DMS 273 (cell line): ENCODE measurements around the gene LAMB3.
A peak's percentile ranks its signal among the peaks of the same experiment; 100 is the strongest.

ENCODE experiments used
- DNase-seq: peaks from one replicate; lab custom pipeline; 2025; ENCODE audit not compliant: unreplicated experiment; lab: John Stamatoyannopoulos, UW

LAMB3 gene

DNA sequence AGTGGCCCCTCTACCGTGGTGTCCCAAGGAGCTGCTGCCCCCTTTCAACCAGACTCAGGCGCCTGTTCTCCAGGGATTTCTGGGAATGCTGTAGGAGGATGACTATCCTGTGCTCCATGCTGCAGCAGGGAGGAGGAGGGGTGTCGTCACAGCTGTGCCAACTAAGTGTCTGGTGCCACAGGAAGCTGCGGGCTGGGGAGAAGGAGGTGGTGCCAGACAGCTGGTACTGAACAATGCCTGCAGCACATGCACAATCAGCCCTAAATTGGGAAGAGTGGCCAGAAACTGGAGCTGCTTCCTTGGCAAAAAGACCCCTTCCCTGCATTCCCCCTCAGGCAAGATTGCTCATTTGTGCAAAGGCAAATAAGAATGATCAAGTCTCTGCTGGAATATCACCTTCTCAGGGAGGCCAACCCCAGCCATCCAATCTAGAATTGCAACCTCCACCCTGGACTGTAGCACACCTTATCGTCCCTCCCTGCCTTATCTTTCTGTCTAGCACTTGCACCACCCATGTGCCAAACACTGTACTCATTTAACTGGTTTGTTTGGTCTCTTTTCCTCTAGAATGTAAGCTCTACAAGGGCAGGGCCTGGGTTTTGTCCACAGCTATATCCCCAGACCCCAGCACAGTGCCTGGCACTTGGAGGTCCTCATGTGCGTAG, 33.3 kb downstream of the LAMB3 start:
- no peak for DNase-seq

DNA sequence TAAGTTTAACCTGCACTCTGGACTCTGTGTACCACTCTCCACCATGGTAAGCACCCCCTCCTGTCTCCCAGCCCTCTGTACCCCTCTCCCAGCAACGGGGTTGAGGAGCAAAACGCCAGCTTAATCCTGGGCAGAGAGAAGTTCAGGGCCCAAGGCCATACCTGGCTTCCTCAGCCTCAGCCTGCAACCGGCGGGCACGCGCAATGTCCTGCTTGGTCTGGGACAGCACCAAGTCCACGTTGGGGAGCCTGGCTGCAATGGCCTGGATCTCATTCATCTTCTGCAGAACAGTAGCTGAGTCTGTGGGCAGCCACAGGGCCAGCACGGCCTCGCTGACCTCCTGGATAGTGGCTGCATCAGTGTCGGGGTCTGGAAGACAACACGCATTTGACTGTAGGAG, 33.9 kb downstream of the LAMB3 start:
- DNase-seq, result no peak

DNA sequence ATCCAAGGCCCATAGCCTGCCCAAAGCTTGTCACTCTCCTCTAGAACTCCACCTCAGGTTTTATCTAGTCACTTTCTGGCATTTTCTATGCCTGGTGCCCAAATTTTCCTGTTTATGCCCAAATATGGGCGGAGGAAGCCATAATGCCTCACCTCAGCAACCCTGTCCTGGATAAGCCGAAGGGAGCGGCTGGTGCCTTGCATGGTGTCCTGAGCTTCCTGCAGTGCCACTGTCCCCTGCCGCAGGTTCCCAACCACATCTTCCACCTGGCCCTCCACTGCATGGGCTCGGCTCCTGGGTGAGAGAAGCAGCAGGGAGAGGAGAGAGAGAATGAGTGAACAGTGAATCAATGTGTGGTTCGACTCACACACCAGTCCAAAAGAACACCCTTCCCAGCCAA, 34.5 kb downstream of the LAMB3 start:
- DNase-seq, result no peak

DNA sequence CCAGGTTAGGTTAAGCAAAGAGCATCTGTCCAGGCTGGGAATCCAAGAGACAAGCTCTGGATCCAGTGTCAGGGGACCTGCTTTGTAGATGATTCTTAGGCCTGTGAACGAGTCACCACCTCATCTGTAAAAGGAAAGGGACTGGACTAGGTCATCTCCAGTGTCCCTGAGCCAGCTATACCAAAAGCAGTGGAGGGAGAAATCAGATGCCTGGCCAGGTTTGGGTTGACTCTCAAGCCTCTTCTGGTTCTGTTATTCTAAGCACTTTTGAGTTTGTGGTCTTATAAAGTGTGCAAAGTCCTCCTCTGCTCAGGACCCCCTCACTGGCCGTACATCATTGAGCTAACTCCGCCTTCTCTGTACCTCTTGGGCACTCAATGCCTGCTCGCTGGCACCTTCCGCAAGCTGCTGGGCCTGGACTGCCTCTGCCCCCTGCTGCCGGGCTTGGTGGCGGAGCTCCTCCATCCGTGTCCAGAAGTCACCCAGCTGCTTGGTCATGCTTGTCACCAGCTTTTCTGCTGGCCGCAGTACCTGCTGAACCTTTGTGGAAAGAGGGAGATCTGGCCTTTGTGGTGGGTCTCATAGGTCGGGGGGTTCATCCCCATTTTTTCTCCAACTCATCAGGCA, 35.1 kb downstream of the LAMB3 start:
- DNase-seq, result no peak

DNA sequence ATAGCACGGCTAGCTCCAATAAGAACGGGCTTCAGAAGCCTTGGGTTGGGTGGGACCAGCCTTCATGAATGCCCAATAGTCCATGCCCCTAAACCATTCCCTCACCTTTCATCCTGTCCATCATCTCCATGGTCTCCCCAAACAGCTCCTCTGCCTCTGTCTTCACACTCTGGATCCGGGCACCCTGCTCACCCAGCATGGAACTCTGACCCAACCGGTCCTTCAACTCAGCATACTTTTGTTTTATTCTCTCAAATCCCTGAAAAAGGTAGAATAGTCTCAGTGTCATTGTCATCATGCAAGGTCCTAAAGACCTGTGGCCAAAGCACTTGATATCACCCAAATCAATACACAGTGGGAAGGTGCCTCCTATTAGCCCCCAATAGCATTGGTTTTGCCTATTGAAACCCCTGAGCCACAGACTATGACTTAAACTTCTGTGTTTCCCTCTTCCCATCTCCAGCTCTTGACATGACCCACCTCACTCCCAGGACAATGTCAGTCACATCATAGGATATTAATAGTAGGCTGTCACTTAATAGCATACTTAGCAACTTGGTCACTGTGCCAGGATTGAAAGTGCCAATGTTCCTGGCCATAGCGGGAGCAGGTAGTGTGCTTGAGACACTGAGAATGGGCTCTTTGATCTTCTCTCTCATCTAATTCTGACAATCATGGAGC, 35.7 kb downstream of the LAMB3 start:
- DNase-seq, result no peak

DNA sequence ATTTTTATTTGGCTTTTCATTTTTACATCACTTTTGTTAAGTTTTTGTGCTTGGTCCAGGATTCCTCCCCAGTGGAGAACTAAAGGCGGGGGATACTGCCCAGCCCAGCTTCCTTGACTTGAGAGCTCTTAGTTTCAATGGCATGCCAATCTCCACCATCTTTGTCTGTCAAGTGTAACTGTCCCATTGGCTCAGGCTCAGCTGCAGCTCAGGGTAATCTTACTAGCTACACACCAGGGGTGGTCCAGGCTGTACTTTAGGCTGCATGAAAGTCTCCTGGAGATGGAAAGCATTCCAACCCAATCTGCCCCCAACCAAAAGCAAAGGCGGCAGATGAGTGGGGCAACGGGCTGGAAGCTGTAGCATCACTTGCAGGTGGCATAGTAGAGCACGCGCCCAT, 37.3 kb downstream of the LAMB3 start:
- no peak for DNase-seq

DNA sequence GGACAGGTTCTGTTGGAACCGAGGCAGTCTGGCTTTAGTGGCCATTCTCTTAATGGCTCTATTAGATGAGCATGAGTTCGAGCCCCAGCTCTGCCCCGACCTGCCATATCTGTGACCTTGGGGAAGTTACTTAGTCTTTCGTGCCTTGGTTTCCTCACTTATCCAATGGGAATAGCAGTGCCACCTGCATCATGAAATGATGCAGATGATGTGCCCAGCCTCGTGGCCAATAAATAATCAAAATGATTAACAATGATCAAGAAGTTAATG, 38.1 kb downstream of the LAMB3 start:
- no peak for DNase-seq

DNA sequence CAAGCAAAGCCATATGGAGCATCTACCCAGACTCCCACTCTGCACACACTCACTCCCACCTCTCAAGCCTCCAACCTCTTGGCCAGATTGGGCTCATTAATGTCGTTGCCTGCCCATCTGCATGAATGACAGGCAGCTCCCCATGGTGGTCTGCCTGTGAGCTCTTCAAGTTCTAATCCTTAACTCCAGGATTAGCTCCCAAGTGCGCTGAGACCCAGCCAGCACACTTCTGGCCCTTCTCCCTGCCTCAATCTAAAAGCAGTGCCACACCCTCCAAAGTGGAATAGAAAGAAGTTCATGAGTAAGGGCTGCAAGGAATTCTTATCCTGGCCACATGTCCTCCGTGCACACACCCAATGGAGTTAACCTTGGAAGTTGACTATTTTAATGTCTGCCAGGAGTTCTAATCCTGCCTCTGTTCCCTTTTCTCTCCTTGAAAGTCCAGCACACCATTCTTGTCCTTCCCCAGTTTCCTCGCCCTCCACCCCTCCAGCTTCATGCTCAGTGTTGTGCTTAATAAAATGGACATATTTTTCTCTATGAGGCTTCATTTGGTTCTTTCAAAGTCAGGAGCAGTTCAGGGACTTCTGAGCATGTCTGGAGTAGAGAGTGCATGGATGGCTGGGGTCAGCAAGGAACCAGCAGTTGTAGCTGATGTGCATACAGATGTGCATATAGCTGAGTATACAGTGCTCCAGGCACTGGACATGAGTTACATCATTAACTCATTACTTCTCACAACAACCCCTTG, 38.6 kb downstream of the LAMB3 start:
- peak; percentile 13 for DNase-seq

DNA sequence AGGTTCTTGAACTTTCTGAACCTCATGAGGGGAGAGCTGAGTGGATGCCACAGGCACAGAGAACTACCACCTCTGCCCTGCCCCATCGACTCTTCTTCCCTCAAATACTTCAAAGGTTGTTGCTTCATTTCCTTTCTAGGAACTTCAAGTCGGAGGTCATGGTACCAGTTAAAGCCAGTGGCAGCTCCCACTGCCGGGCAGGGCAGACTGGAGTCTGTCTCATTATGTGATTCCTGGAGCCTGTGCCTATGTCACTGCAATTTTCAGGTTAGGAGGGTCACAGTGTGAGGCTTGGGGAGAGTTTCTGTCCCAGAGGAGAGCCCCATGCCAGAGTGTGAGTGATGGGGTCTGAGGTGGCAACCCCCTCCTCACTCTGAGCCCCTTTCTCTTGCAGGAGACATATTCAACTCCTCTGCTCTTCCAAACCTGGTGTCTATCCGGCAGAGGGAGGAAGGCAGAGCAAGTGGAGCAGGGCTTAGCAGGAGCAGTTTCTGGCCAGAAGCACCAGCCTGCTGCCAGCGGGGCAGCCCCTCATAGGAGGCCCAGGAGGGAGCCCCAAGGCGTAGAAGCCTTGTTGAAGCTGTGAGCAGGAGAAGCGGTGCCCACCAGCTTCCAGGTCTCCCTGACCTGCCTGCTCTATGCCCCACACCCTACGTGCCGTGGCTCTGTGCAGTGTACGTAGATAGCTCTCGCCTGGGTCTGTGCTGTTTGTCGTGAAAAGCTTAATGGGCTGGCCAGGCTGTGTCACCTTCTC, 39.4 kb downstream of the LAMB3 start:
- no peak for DNase-seq

DNA sequence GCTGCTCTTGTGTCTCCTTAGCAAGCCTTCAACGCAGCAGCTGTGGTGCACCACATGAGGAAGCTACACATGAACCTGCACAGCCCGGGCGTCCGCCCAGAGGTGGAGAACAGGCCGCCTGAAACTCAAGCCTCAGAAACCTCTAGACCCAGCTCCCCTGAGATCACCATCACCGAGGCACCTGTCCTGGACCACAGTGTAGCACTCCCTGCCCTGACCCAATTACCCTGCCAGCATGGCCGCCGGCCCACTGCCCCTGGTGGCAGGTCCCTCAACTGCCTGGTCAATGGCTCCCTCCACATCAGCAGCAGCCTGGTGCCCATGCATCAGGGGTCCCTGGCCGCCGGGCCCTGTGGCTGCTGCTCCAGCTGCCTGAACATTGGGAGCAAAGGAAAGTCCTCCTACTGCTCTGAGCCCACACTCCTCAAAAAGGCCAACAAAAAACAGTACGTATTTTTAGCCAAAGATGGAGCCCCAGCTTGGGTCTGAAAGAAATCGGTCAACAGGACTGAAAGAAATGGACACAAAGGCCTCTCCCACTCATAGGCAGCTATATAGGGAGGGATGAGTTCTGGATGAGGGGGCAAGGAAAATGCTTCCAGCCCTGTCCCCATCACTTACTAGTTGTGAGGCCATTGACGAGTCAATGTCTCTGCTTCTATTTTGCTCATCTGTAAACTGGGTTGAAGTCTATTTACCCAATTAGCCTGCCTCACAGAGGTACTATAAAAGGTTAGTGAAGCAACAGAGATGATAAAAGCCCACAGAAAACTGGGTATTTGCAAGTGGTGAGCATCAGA, 40.3 kb downstream of the LAMB3 start:
- DNase-seq, result no peak

DNA sequence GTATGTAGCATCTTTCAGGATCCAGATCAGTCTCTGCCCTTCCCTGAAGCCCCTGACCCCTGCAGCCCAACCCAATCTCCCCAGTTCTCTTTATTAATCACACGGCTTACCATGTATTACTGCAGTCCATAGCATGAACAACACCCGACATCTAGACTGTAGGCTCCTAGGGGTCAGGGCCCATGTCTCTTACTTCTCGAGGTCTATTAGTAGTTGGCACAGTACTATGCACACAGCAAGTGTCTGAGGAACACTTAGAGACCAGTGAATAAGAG, 41.7 kb downstream of the LAMB3 start:
- DNase-seq, result no peak

DNA sequence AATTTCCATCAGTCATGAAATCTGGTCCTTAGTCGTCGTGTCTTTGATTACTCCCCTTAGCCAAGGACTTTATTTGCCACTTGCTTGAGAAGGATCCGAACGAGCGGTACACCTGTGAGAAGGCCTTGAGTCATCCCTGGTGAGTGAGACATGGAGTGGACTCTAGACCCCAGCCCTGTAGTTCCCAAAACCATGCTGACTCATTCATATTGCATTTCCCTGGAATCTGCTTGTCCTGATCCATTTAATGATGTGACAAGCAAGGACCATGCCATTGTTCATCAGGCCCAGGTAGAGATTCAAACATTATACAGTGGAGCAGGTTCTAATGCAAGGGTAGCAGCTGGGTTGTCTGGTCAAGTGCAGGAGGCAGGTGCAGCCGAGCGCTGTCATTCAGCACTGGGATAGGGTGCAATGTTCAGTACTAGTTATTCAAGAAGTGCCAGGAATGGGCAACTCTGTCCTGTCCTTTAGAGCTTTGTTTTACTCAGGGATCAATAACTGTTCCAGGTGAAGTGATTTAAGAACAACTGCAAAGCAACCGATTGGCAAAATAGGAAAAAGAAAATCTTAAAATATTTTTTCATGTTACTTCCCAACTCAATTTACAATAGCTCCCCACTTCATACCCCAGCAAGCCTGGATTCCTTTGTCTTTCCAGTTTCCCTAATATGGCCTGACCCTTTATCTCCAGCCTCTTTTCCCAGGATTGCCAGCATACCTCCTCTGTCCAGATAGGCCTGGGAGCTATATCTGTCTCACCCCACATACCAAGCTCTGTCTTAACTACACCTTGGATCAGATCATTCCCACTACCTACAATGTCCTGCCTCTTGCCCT, 42.2 kb downstream of the LAMB3 start:
- DNase-seq, result no peak

DNA sequence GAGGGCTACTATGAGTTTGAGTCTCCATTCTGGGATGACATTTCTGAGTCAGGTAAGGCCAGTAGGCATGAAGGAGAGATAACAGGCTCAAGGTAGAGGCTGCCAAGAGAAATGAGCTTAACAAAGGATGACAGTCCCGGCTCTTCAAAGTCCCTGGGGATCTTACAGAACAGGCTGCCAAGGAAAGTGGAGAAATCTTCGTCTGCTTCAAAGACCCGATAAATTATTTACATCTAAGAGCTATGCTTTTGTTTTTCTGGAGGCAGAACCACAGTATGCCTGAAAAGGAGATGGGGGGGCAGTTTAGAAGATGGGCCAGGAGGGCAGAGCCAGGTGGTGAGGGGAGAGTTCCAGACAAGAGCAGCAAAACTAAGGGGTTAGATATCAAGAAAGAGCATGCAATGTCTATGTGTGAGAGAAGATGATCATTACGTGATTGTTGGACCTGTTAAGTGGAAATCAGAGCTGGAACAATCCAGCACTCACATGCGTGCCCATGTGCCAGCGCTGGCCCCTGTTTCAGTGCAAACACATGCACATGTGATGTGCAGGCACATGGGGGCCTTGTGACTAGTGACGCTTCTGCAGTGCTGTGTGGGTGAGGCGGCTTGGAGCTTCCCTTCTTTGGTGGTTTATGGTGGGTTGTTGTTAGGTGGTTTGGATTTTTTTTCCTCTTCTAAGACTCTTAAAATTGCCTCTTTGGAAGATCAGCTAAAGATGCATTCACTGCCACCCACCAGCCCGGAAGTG, 43.0 kb downstream of the LAMB3 start:
- no peak for DNase-seq

DNA sequence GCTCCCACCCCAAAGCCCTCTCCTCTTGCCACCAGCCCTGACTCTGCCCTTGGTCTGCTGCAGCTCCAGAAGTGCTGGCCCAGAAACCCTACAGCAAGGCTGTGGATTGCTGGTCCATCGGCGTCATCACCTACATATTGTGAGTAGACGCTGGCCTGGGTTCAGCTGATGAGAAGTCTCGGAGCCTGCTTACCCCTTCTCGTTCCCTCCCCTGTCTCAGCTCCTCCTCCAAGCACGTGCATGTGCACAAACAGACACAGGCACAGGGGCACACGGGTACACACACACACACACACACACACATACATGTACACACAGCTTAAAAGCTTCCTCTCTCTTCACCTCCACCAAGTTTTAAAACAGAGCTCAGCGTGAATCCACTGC, 44.4 kb downstream of the LAMB3 start:
- no peak for DNase-seq

DNA sequence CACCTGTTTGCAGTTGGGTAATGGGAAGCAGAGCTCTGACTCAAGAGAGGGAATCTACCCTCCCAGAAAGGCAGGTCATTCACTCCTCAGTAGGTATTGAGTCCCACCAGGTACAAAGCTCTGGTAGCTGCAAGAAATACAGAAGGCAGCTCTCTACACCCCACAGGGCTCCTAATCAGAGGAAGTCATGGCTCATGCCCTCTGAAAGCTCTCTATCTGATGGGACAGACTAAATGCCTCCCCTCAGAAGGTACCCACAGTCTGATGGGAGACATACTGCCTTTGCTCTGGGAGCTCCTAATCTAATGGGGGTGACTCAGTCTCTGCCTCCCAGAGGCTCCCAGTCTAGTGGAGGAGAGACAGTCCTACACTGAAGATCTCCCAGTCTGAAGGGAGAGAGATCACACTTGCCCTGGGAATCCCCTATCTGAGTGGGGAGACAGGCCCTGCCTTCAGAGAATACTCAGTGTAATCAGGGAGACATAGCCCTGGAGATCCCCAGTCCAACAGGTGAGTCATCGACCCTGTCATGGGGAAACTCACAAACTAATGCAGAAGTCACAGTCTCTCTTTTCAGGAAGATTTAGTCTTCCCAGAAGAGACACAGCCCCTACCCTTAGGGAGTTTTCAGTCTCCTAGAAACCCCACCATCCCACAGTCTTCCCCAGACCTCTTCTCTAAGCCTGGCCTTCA, 45.0 kb downstream of the LAMB3 start:
- no peak for DNase-seq

DNA sequence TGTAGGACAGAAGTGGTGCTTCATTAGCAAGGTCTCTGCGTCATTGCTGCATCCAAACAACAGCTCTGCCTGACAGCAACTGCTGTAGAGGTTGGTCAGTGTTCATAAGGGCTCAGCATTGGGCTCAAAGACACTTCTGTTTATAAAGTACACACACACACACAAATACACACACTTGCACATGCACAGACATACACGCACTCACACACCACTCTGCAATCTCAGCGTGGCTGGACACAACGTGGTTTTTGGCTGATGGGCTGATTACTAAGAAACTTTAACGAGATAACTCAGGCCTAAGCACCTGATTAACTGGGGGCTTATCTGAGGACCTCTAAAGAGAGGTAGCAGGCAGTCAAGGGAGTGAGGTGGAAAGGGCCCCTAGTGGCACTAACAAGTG, 48.3 kb downstream of the LAMB3 start:
- no peak for DNase-seq

DNA sequence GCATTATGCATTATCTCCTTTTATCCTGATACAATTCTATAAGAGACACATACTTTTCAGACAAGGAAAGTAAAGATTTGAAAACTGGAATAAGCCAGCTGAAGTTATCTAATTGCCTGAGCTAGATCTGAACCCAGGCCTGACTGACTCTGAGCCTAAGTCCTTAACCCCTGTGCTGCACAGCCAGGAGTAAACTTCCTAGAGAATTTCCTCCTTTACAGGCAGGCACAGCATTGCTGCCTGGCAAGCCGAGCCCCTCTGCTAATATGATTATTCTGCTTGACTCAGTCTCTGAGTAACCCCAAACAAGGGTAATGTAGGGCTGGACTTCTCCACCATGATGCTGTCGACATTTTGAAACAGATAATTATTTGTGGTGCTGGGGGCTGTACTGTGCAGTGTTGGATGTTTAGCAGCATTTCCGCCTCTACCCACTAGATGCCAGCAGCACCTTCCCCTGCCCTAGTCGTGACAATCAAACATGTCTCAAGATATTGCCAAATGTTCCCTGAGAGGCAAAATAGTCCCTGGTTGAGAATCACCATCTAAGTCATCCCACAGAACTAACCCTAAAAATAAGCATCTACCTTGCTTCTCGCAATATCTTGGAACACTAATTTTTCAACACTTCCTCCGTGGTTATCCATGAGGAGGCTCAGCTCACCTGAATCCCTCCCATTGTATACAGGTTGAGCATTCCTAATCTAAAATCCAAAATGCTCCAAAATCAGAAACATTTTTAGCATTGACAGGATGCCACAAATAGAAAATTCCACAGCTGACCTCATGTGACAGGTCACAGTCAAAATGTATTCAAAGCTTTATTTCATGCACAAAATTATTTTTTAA, 50.2 kb downstream of the LAMB3 start:
- peak; percentile 64 for DNase-seq

DNA sequence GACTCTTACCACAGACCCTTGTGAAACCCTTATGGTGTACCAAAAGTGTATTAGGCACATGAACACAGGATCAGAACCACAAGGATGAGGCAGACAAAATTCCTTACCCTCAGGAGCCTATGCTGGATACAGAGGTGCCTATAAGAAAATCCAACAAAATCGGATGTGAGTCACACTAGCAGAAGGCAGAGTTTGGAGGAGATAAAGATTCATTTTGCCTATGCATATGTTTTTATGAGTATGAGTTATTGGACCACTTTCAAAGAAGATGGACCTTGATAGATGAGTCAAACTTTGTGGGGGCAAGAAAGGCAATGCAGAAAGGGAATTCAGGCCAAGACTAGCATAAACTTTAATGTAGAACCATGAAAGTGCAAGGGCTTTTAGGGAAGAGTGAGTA, 51.7 kb downstream of the LAMB3 start:
- no peak for DNase-seq
